NK-92 (cell line): ENCODE data around the gene SLC9A8.
"Not testable (repeated sequence)": the region's sequence is repeated elsewhere in the genome, so short reads cannot be mapped to it uniquely, and the experiment has no call there.

Experiments
- DNase-seq: peaks from one replicate; lab custom pipeline; 2025; ENCODE audit not compliant: unreplicated experiment; lab: John Stamatoyannopoulos, UW

The SLC9A8 gene, protein sequence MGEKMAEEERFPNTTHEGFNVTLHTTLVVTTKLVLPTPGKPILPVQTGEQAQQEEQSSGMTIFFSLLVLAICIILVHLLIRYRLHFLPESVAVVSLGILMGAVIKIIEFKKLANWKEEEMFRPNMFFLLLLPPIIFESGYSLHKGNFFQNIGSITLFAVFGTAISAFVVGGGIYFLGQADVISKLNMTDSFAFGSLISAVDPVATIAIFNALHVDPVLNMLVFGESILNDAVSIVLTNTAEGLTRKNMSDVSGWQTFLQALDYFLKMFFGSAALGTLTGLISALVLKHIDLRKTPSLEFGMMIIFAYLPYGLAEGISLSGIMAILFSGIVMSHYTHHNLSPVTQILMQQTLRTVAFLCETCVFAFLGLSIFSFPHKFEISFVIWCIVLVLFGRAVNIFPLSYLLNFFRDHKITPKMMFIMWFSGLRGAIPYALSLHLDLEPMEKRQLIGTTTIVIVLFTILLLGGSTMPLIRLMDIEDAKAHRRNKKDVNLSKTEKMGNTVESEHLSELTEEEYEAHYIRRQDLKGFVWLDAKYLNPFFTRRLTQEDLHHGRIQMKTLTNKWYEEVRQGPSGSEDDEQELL

GRCh38 chr20:49812507-49813304 lies at the start of gene SLC9A8:
TSS of gene SLC9A8 (plus strand) at chr20:49812828. CDS start at chr20:49812923, 95 bp downstream.
- DNase-seq: peak; percentile 79

GRCh38 chr20:49762940-49763766 lies 49.5 kb upstream of the SLC9A8 start:
- no peak for DNase-seq

- no peak for DNase-seq
These were observed 47.3 kb upstream of the SLC9A8 start for GRCh38 chr20:49765413-49765736.

DNA sequence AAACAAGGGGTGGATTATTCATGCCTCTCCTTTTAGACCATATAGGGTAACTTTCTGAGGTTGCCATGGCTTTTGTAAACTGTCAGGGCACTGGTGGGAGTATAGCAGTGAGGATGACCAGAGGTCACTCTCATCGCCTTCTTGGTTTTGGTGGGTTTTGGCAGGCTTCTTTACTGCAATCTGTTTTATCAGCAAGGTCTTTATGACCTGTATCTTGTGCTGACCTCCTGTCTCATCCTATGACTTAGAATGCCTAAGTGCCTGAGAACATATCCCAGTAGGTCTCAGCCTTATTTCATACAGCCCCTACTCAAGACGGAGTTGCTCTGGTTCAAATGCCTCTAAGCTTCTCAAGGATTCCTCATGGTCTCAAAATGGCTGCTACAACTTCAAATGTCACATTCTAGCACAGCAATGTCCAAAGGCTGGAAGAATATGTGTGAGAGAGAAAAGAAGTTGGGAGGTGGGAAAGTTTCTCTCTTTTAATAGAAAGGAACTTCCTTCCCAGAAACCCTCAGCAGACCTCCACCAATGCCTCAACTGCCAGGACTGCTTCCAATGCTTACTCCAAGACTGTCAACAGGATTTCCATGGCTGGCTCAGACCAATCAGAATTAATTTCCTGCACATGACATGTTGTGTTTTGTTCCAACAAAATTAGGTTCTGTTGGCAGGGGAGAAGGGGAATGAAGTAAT lies 46.6 kb upstream of the SLC9A8 start:
- no peak for DNase-seq

DNA sequence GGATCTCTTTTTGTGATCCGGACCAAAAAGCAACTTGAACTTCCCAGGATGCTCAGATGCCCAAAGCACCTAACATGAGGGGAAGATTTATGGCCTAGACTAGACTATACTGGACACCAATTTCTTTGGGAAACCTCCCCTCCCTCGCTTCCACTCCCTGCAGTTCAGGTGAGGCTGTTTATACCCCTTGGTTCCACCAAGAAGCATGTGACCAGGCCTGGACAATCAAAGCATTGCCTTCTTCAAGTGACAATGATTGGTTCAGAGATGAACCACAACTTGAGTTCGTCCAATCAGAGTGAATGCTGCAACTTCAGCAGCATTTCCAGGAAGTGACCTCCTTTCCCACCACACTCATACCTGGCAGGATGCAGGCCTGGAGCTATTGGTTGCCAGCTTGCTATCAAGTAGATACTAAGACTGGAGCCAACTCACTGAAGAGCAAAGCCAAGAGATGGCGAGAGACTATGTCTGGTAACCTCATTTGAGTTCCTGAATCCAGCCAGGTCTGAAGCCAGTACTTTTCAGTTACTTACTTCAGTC lies 45.6 kb upstream of the SLC9A8 start:
- no peak for DNase-seq

- no peak for DNase-seq
These were observed 44.2 kb upstream of the SLC9A8 start for GRCh38 chr20:49768204-49769047.

DNA sequence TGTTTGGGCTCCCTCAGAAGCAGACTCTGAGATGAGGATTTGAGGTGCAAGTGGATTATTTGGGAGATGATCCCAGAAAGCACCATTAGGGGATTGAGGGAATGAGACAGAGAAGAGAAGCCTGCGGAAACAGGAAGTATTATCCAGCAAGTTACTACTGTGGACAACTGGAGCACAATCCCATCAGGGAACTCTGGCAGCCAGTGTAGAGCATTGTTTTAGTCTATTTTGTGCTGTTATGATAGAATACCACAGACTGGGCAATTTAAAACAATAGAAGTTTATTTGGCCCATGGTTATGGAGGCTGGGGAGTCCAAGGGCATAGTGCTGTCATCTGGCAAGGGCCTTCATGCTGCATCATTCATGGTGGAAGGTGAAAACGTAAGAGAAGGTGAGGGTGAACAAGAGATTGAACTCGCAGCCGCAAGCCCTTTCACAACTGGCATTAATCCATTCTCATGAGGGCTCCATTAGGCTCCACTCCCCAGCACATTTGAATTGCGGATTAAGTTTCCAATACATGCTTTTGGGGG lies 43.5 kb upstream of the SLC9A8 start:
- no peak for DNase-seq

GRCh38 chr20:49770634-49771033 lies 42.0 kb upstream of the SLC9A8 start:
- DNase-seq: no peak

- not testable (repeated sequence) for DNase-seq
These were observed 38.4 kb upstream of the SLC9A8 start for GRCh38 chr20:49774213-49774612.

DNA sequence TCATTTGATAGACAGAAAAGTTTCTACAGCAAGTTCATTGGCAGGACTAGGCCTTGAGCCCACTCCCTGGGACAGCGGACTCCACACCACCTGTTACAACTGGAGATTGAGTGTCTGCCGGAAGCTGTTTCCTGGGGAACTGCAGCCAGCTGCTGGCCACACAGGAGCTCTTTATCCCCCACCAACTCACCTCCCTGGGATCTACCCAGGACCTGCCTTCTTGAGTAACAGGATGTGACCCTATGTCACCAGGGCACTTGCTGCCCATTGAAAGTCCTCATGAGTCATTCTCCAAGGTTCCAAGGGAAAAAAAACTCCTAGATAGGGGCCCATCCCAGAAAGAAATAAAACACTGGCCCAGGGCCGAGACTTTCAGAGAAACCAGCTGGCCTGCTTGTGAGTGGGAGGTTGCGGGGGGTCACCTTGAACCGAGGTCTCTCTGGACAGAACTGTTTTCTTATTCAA lies 37.4 kb upstream of the SLC9A8 start:
- DNase-seq: no peak

- no peak for DNase-seq
These were observed 32.7 kb upstream of the SLC9A8 start for GRCh38 chr20:49779972-49780371.

DNA sequence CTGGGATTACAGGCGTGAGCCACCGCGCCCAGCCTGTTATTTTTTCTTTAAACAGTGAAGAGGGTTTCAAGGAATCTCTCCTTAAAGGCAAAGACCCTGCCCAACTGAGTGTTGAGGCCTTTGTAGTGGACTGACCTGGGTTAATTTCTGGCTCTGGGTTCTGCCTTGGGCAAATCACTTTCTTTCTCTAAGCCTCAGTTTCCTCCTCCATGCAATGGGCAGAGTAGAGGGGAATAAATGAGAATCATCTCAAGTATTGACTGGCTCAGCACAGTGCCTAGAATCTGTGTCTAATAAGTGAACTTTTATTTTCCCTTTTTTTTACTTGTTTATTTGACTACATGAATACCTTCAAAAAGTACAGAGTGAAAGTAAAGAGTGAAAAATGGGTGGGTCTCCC lies 31.0 kb upstream of the SLC9A8 start:
- DNase-seq: no peak

DNA sequence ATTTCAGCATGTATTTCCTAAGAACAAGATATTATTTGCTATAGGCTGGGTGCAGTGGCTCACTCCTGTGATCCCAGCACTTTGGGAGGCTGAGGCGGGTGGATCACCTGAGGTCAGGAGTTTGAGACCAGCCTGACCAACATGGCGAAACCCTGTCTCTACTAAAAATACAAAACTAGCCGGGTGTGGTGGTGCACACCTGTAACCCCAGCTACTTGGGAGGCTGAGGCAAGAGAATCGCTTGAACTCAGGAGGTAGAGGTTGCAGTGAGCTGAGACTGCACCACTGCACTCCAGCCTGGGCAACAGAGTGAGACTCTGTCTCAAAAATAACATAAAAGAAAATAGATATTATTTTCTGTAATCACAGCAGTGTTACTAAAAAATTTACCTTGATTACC lies 30.2 kb upstream of the SLC9A8 start:
- DNase-seq: not testable (repeated sequence)

GRCh38 chr20:49783021-49783995 lies 29.3 kb upstream of the SLC9A8 start:
- DNase-seq: not testable (repeated sequence)

DNA sequence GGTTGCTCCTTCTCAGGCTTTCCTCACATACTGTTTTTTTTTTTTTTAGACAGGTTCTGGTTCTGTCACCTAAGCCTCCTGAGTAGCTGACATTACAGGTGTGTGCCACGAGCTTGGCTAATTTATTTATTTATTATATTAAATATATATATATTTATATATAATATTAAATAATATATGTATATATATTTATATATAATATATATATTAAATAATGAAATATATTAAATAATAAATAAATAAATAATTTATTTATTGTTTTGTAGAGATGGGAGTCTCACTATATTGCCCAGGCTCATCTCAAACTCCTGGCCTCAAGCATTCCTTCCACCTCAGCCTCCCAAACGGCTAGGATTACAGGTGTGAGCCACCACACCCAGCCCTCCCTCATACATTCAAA lies 28.3 kb upstream of the SLC9A8 start:
- no peak for DNase-seq

DNA sequence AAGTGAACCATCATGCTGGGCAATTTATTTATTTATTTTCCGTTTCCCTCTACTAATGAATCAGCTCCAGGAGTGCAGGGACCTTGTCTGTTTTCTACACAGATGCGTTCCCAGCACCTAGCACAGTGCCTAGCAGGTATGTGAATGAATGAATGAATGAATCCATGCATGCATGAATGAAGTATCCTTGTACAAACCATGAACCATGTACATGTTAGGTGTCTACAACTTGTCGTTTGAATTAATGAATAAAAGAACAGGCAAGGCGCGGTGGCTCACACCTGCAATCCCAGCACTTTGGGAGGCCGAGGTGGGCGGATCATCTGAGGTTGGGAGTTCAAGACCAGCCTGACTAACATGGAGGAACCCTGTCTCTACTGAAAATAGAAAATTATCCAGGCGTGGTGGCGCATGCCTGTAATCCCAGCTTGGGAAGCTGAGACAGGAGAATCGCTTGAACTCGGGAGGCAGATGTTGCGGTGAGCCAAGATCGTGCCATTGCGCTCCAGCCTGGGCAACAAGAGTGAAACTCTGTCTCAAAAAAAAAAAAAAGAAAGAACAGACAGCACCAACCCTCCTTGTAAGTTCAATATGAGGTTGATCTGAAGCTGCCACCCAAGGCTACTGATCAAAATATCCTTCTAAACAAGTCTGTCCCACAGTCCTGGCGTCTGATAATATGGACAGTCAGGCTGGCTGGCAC lies 27.3 kb upstream of the SLC9A8 start:
- no peak for DNase-seq

DNA sequence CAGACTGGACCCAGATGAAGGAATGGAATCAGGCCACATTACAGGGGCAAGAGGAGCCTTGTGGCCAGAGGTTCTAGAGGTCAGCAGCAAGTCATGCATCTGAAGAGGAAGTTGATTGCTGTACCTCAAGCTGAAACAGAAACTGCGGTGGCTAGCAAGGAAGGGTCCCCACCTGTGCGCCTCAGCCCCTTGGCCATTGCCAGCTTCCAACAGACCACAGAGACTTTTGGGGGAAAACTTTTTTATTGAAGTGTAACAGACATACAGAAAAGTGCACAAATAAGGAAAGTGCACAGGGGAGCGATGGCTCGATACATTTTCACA lies 26.8 kb upstream of the SLC9A8 start:
- DNase-seq: no peak
